VCaP (cell line): ENCODE measurements around the gene C1QTNF1.

ENCODE experiments used
- H3K27ac ChIP-seq: fragments of 450-650 bp; 2 replicates; pipeline ENCODE4 v1.5.1; 2017
- CTCF ChIP-seq: fragments of 450-650 bp; conservative IDR thresholded peaks from 2 replicates; pipeline ENCODE4 v1.5.1; 2017; ENCODE audit warnings: mild to moderate bottlenecking, moderate library complexity

Gene C1QTNF1

DNA sequence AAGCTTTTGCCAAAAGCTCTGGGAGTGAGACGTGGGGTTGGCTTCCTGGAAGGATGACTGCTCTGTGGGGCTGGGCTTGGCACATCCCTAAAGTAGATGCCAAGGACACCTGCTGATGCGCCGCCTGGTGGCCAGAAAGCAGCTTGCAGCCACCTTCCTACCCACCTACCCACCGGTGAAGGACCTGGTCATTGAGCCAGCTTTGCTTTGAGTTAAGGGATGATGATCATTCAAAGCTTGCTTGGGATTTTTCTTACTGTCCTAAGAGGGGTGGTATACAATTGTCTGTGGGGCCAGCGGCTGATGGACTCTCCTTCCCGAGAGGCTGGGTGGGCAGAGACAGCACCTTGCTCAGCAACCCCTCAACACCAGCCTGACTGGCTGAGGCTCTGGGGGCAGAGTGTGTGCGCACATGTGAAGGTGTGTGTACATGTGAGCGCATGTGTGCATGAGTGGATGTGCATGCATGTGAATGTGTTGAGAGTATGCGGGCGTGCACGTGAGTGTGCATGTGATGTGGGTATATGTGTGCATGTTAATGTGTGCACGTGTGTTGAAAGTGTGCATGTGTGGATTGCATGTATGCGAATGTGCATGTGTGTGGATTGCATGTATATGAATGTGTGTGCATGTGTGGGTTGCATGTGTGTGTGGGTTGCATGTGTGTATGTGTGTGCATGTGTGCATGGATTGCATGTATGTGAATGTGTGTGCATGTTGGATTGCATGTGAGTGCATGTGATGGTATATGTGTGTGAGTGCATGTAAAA, 18.6 kb downstream of the C1QTNF1 start:
- peak; percentile 97 for TF ChIP-seq CTCF
- no peak overlapping the region for H3K27ac ChIP-seq

- TF ChIP-seq CTCF: no peak
- H3K27ac ChIP-seq: no peak overlapping the region
Observed at GRCh38 chr17:79043191-79043930, 19.4 kb downstream of the C1QTNF1 start.

GRCh38 chr17:79043931-79044320, 20.0 kb downstream of the C1QTNF1 start:
- TF ChIP-seq CTCF: no peak
- no peak overlapping the region for H3K27ac ChIP-seq

DNA sequence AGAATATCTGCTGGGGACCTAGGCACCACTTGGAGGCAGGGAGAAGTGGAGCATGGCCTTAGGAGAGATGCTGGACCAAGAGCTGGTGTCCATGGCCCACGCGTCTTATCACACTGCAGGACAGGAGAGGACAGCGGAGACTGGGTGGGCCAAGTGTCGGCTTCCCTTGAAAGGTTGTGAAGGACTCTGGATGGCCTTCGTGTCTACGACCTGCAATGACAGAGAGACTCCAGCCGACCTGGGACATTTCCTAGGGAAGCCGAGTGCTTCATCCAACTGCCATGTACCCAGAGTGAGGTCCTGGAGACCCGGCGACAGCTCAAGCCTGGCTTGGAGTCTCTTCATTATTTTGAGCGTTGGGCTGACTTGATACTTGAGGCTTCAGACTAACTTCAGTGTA, 20.5 kb downstream of the C1QTNF1 start:
- TF ChIP-seq CTCF: no peak
- H3K27ac ChIP-seq: no peak overlapping the region

DNA sequence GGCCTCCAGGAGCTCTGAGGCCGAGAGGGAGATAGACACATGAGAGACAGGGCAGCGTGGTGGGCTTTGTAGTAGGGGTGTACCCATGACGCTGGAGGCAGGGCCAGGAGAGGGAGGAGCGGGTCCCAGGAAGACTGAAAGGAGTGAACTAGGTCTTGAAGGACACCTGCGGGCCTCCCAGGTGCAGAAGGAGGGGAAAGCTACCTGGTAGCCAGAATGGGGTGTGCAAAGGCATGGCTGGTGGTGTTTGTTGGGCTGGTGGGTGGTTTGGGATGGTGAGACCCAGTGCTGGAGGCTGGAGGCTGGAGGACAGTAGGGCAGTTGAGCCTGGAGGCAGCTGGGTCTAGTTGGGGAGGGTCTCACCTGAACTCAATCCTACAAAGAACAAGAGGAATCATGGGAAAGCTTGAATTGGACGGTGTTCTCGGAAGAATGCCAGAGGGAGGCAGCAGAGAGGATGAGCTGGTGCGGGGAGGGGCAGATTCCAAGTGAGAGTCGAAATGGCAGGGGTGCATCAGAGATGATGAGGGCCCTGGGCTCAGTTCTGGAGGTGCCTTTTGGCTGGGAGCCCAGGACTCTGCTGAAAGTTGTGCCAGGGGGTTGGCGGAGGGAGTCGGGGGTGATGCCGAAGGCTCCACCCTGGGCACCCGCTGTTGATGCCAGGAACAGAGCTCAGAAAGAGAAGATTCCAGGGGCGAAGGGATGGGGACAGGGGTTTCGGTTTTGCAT, 21.2 kb downstream of the C1QTNF1 start:
- no peak overlapping the region for H3K27ac ChIP-seq
- TF ChIP-seq CTCF: no peak

- no peak overlapping the region for H3K27ac ChIP-seq
- TF ChIP-seq CTCF: peak; percentile 99
Observed at GRCh38 chr17:79045842-79046196, 21.9 kb downstream of the C1QTNF1 start.

DNA sequence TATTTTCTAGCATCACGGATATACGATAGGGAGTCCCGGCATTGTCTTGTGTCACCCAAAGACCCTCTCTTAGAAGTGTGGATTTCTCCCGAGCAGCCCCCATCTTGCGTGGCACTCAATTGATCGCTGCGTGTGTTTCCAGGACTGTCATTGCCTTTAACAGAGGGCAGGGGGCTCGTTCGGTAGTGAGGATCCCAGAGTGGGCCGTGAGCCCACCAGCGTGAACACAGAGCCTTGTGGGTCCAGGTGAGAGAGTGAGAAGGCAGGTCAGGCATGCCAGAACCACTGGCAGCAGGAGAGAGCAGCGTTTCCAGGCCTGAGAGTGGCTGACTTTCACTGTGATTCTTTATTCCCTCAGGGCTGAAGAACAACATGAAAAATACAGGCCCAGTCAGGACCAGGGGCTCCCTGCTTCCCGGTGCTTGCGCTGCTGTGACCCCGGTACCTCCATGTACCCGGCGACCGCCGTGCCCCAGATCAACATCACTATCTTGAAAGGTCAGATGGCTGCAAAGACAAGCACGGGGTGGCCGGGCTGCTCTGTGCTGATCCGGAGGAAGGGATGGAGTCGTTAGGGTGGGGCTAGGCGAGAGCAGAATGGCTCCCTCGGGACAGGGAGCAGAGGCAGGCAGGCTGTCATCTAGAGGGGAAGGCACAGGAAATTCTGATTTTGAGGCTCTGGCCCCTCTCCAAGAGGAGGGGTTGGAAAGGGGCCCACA, 22.4 kb downstream of the C1QTNF1 start:
- TF ChIP-seq CTCF: peak; percentile 60
- H3K27ac ChIP-seq: no peak overlapping the region
